Natural killer cell treated with Interleukin-12 subunit alpha and Interleukin-12 subunit beta and Interleukin-15 and Interleukin-18, amount 100 ng/mL, for 72 hours (primary cell): ENCODE measurements around the gene SH3BP2. TPM values are rescaled to one million over a fixed set of nuclear protein-coding genes. Genes with fewer than 3 reads are reported as not detected.

Experiments used
- ATAC-seq, 2 donors: fragments of 150-1000 bp; cut with Tn5 transposase in 1 of 2; sonication (Bioruptor Pico), chemical (Tn5 transposase) in 1 of 2; 2 replicates each; pipeline ENCODE4 v1.10.0; 2021
- DNase-seq: peaks from one replicate; pipeline ENCODE4 v3.0.0; 2022; ENCODE audit warnings: low spot score
- H3K27ac Mint-ChIP-seq, 2 donors: 1 replicate in 1 of 2; 2 replicates in 1 of 2; pipeline ENCODE4 v1.8.0; 2022; ENCODE audit warnings: mixed read lengths in 2 of 2, mild to moderate bottlenecking in 1 of 2, moderate library complexity in 1 of 2
- H3K27me3 Mint-ChIP-seq, 2 donors: 1 replicate in 1 of 2; 2 replicates in 1 of 2; pipeline ENCODE4 v1.8.0; 2022; ENCODE audit warnings: mixed read lengths in 2 of 2
- H3K36me3 Mint-ChIP-seq: one replicate; pipeline ENCODE4 v1.8.0; 2022; ENCODE audit warnings: mixed read lengths
- H3K4me1 Mint-ChIP-seq, 2 donors: 1 replicate in 1 of 2; 2 replicates in 1 of 2; pipeline ENCODE4 v1.8.0; 2022; ENCODE audit warnings: low read depth in 2 of 2, mixed read lengths in 2 of 2, mild to moderate bottlenecking in 1 of 2
- H3K4me3 Mint-ChIP-seq: one replicate; pipeline ENCODE4 v1.8.0; 2022; ENCODE audit warnings: mixed read lengths
- H3K9me3 Mint-ChIP-seq: 2 replicates; pipeline ENCODE4 v1.8.0; 2022; ENCODE audit warnings: mixed read lengths
- total RNA-seq, 2 donors: library from RNA; stranded (reverse); gene quantifications; one replicate each; pipeline ENCODE4 v1.2.3, GENCODE V29; 2022

Gene SH3BP2, protein sequence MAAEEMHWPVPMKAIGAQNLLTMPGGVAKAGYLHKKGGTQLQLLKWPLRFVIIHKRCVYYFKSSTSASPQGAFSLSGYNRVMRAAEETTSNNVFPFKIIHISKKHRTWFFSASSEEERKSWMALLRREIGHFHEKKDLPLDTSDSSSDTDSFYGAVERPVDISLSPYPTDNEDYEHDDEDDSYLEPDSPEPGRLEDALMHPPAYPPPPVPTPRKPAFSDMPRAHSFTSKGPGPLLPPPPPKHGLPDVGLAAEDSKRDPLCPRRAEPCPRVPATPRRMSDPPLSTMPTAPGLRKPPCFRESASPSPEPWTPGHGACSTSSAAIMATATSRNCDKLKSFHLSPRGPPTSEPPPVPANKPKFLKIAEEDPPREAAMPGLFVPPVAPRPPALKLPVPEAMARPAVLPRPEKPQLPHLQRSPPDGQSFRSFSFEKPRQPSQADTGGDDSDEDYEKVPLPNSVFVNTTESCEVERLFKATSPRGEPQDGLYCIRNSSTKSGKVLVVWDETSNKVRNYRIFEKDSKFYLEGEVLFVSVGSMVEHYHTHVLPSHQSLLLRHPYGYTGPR
- 100 to 1,000 TPM; 121 to 129 TPM for total RNA-seq

DNA sequence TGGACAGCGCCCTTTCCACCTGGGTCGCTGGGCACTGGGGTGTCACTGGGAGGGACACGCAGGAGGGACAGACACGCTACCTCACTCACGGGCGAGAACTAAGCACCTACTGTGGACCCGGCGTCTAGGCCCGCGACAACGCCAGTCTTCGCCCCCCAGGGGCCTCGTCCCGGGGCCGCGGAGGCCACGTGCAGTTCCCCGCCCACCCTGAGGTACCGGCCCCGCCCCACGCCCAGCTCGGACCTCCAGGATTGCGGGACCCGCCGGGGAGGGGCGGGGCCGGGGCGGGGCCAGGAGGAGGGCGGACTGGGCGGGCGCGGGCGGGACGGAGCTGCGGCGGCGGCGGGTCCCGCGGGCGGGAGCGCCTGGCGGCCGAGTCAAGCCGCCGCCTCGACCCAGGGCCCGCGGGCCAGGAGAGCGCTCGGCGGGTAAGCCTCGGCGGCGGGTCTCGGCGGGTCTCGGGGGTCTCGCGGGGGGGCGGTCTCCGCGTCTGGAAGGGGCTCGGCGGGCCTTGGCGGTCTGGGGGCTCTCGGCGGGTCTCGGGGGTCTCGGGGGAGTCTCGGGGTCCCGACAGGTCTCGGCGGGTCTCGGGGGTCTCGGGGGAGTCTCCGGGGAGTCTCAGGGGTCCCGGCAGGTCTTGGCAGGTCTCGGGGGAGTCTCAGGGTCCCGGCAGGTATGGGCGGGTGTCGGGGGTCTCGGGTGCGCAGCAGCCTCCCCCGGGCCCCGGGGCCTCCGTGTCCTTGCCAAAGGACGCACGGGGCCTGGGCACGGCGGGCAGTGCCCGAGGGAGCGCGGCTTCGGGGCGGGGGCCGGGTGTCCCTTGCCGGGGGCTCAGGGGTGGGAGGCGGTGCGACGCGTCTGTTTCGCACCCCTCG, at the start of gene SH3BP2:
Gene SH3BP2 (plus strand): TSS at position 375 of the 875 bp plus-strand sequence. CDS start 27,533 bp downstream, outside the sequence.
- DNase-seq = peak; percentile 80
- H3K9me3 Mint-ChIP-seq = no peaks in the 10 kb centered on the region
- peak within 1 kb of the TSS in 1 of 2 donors; percentile 56 for H3K27ac Mint-ChIP-seq
- ATAC-seq = peak; percentile 81 to 88
- H3K4me3 Mint-ChIP-seq = peak within 1 kb of the TSS; percentile 65
- peaks cover 7 to 26% of the 10 kb centered on the region in 2 donors for H3K4me1 Mint-ChIP-seq
- H3K27me3 Mint-ChIP-seq = no peaks in the 10 kb centered on the region
- no peaks in the 10 kb centered on the region for H3K36me3 Mint-ChIP-seq

DNA sequence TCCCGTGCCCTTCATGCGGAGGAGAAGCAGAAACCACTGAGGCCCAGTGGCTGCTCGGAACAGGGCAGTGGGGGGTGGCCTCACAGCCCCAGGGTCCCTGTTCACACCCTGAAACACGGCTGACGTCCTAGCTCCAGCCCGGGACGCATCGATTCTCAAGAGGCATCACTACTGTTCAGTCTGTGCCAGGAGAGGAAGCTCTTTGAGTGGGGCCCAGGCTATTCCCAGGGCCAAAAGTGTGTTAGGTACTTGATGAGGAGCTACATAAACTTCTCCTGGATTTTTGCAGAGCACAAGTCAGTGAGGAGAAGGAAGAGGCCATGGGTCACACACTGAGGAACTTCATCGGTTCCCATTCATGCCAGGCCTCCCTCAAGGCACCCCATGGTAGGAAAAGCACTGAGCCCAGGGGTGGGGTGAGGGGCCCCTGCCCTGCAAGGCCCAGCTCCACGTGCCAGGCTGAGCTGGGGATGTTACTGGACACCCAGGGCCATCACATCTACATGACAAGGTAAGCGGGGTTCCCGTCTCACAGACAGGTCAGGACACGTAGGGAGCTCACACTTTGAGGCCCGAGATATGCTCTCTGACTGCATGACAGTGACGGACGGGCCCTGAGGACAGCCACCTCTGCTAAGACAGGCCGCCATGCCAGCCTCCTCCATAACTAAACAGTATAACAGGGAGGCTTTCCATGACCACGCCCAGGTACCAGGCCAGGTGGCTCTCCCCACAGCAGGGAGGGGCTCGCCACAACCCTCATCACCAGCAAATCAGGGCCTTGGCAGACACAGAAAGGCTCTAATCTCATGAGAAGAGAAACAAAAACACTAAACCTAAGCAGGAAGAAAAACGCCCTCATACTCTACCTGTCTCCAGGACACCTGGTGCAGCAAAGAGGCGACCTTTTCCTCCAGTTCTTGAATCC, 49.1 kb upstream of the SH3BP2 start:
- no peaks in the 10 kb centered on the region for H3K9me3 Mint-ChIP-seq
- no peak overlapping the region for H3K4me3 Mint-ChIP-seq
- ATAC-seq (no peak), DNase-seq (peak; percentile 52)
- peak overlapping the region; percentile 94 to 98 for H3K27ac Mint-ChIP-seq
- no peaks in the 10 kb centered on the region for H3K27me3 Mint-ChIP-seq
- H3K36me3 Mint-ChIP-seq = peaks cover 20% of the 10 kb centered on the region
- peaks cover 40 to 50% of the 10 kb centered on the region in 2 donors for H3K4me1 Mint-ChIP-seq

DNA sequence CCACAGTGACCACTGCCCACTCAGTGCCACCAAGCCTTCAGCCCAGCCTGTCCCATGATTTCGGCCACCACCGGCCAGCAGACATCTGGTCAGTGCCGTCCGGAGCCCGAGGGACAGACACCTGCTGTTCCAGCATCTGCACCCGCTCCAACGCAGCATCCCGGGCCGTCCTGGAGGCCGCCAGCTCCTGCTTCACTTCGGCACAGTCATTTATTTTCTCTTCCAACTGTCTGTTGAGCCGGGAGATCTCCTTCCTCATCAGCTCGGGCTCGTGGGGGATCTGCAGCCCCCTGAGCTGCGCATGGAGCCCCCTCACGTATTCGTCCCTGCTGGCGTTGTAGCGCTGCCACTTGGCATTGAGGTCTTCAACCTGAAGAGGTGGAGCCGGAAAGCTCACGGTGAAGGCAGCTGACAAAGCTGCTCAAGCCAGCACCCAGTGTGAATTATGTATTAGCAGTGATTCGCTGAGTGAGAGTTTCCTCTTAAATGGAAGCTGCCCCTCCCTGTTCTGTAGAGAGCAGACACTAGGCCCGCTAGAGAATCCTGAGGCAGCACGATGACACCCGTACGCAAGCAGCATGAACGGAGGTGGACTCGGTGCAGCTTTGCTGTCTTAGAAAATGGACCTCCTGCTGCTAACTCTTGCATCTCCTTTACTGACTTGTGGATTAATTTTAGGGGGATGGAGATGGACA, 48.2 kb upstream of the SH3BP2 start:
- Mint-ChIP-seq H3K4me1 (peaks cover 45 to 53% of the 10 kb centered on the region in 2 donors), H3K27ac (peak overlapping the region; percentile 94 to 98), H3K4me3 (peak overlapping the region; percentile 87), H3K36me3 (peaks cover 20% of the 10 kb centered on the region), H3K9me3 (no peaks in the 10 kb centered on the region), H3K27me3 (no peaks in the 10 kb centered on the region)
- DNase-seq (peak; percentile 58), ATAC-seq (no peak)

DNA sequence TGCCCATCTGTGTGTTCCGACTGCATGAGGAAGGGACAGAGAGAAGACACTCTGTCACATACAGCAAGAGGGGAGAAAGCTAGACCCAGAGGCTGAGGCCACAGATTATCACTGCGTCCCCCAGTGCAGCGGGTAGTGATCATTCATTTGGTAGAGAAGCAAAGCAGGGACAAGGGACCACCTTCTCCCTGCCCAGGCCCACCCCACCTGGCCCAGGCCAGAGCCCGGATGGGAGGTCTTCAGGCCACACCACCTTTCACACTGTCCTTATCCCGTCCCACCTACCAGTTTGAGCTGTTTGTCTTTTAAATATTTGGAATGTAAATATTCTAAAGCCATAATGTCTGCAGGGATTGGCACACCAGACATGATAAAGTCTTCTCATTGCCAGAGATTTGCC, 47.4 kb upstream of the SH3BP2 start:
- peaks cover 20% of the 10 kb centered on the region for H3K36me3 Mint-ChIP-seq
- no peaks in the 10 kb centered on the region for H3K27me3 Mint-ChIP-seq
- H3K4me3 Mint-ChIP-seq = peak overlapping the region; percentile 87
- H3K4me1 Mint-ChIP-seq = peaks cover 46 to 50% of the 10 kb centered on the region in 2 donors
- DNase-seq = peak; percentile 59
- no peaks in the 10 kb centered on the region for H3K9me3 Mint-ChIP-seq
- peak overlapping the region; percentile 94 to 98 for H3K27ac Mint-ChIP-seq
- no peak for ATAC-seq

DNA sequence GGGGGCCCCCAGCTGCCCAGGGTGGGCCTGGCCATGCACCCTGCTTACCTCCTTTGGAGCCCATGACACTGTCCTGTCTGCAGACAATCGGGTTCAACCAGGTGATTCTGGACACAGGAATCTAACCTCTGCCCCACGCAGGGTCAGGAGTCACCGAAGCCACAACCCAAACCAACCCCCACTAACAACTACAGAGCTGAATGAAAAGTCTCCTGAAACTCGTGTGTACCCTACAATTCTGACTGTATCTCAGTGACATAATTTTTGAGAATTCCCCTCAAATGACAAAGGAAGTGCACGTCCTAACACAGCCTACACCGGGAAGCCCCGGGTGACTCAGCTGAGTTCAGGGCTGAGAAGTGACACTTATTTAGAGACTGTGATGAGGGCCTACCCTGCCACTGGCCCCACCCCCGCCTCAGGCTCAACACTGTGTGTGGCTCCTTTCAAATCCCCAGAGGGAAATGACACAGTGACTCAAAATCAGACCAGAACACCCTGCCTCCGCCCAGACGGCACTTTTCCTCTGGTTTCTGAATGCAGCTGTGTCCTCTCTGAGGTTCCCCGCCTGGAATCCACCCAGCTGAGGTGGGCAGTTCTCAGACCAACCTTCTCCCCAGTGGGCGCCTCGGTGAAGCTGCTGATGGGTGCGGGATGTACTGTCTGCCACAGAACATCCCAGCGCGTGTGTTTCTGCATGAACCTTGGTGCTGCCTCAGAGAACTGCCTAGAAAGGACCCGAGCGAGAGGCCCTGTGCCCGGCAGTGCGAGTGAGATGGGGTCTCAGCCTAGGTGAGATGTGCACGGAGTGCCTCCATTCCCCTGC, 46.7 kb upstream of the SH3BP2 start:
- Mint-ChIP-seq H3K27me3 (no peaks in the 10 kb centered on the region), H3K9me3 (no peaks in the 10 kb centered on the region), H3K27ac (peak overlapping the region; percentile 94 to 98), H3K4me1 (peaks cover 43 to 48% of the 10 kb centered on the region in 2 donors), H3K4me3 (peak overlapping the region; percentile 87), H3K36me3 (peaks cover 15% of the 10 kb centered on the region)
- DNase-seq = peak; percentile 98
- ATAC-seq = peak; percentile 99

DNA sequence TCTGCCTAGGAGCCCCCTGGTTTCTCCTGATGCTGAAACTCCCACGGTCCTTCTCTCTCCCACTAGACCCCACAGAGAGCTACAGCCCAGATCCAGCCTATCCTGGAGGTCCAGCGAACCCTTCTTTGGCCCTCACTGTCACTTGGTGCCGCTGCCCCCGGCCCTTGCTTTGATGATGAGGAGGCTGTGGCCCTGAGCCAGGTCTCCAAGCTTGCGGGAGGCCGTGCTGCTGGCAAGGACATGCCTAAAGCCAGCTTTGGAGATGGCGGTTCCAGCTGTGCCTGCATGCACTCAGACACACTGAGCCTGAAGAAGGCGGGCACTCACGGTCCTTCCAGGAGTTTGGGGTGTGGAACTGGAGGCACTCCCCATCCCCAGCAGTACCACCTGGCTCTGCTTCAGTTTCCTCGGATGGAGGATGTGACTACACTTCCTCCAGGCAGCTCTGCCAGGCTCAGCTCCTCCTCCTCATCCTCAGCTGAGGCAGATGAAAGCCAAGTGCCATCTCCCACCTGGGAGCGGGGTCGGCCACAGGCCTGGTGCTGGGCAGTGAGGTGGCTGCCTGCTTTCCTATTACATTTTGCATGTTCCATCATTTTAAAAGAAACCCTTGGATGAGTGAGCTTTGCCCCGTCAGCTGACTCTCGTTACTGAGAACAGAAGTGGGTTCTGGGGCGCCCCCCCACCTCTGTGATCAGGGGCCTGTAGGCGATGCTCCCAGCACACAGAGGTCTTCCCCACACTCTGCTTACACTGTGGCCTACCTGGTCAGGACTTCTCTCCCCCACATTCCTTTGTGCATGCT, 45.8 kb upstream of the SH3BP2 start:
- peak overlapping the region; percentile 94 to 98 for H3K27ac Mint-ChIP-seq
- DNase-seq = peak; percentile 56
- no peaks in the 10 kb centered on the region for H3K27me3 Mint-ChIP-seq
- H3K36me3 Mint-ChIP-seq = peaks cover 15% of the 10 kb centered on the region
- H3K4me1 Mint-ChIP-seq = peaks cover 48 to 50% of the 10 kb centered on the region in 2 donors
- H3K9me3 Mint-ChIP-seq = no peaks in the 10 kb centered on the region
- peak overlapping the region; percentile 87 for H3K4me3 Mint-ChIP-seq
- no peak for ATAC-seq

DNA sequence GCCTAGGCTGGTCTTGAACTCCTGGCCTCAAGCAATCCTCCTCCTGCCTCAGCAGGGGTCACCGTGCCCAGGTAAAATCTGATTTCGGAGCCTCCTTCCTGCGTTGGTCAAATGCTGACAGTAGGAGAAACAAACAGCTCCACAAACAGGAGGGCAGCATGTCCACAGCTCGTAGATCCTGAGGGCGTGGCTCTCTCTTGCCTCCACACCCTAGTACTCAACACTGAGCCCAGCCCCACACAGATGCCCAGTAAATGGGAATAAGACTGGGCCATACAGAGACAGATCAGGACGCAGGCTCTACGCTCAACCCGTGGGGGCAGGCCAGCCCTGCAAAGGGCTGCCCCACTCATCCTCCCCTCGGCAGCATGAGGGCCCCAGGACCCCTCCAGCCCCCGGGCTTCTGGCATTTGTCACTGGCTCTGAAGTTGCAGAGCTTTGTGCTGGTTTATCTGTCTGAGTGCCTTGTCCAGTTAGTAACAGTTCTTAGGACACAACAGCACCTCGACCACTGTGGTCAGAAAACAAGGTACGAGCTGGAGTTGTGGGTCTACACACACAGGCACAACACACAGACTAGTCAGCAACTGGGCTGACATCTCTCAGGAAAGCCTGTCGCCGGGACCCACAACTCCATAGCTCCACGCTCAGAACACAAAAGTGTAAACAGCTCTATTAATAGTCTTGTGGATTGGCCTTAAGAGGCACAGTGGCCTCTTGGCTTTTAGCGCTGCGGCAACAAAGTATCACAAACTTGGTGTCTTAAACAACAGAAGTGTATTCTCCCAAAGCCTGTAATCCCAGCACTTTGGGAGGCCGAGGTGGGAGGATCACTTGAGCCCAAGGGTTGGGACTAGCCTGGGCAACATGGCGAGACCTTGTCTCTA, 41.9 kb upstream of the SH3BP2 start:
- Mint-ChIP-seq H3K27ac (peak overlapping the region in 1 of 2 donors; percentile 64), H3K27me3 (no peaks in the 10 kb centered on the region), H3K9me3 (no peaks in the 10 kb centered on the region), H3K36me3 (peaks cover 13% of the 10 kb centered on the region), H3K4me3 (no peak overlapping the region), H3K4me1 (peaks cover 50% of the 10 kb centered on the region in 2 donors)
- no peak for ATAC-seq
- DNase-seq = peak; percentile 35

DNA sequence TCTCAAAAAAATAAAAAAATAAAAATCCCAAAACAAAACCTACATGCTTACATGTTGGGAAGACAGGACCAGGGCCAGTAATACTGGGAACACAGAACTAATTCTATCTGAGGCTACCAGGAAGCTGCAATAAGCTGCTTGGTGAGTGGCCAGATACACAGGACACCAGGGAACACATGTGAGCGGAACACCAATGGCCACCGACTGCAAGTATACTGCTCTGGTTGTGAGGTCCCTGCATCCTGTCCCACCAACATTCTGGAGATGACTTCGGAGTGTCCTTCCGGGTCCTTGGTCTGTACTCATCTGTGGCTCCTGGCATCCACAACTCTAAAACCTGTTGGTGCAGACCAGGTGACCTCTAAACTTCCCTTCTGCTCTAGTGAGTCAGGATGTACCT, 39.4 kb upstream of the SH3BP2 start:
- H3K4me1 Mint-ChIP-seq = peaks cover 29 to 37% of the 10 kb centered on the region in 2 donors
- H3K27me3 Mint-ChIP-seq = no peaks in the 10 kb centered on the region
- H3K9me3 Mint-ChIP-seq = no peaks in the 10 kb centered on the region
- peaks cover 5% of the 10 kb centered on the region for H3K36me3 Mint-ChIP-seq
- ATAC-seq (no peak), DNase-seq (peak; percentile 5)
- H3K27ac Mint-ChIP-seq = peak overlapping the region in 1 of 2 donors; percentile 65
- no peak overlapping the region for H3K4me3 Mint-ChIP-seq

DNA sequence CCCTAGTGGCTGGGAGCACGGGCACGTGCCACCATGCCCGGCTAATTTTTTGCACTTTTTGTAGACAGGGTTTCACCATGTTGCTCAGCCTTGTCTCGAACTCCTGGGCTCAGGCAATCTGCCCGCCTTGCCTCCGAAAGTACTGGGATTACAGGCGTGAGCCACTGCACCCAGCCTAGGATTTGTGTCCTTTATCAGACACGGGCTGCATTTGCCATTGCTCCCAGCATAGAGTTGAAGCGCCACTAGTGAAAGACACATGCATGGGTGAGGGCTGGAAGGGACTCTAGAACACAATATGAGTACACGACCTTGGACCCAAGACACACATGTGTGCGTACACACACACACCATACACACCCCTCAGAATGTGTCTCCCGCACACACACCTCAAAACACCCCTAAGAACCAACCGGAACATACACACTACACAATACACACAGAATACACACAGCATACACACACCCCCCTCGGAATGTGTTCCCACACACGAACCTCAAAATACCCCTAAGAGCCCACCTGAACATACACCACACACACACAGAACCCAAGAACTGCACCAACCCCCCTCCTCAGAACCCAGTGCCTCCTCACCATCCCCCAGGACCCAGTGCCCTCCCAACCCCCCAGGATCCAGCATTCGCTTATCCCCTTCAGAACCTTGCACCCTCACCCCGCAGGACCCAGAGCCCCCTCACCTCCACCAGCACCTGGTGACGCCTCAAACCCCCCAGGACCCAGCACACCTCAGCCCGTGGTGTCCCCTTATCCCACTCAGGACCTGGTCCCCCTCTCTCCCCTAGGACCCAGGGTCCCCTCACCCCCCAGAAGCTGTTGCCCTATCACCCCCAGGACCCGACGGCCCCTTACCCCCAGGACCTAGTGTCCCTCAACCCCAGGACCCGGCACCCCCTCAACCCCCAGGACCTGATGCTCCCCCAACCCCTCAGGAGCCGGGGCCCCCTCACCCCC, 37.8 kb upstream of the SH3BP2 start:
- Mint-ChIP-seq H3K4me3 (peak overlapping the region; percentile 94), H3K27ac (peak overlapping the region; percentile 65 to 72)

More for the DNA sequence above, 37.8 kb upstream of the SH3BP2 start:
- ATAC-seq (no peak), DNase-seq (peak; percentile 55)
- H3K4me1 Mint-ChIP-seq = peaks cover 24 to 34% of the 10 kb centered on the region in 2 donors
- H3K36me3 Mint-ChIP-seq = peaks cover 5% of the 10 kb centered on the region
- no peaks in the 10 kb centered on the region for H3K27me3 Mint-ChIP-seq
- H3K9me3 Mint-ChIP-seq = no peaks in the 10 kb centered on the region
